Measurements from ENCODE around the gene DDX49.

GRCh38 chr19:18903156-18904037, 16.1 kb upstream of the DDX49 start:
- TF ChIP-seq, protein P1, sequence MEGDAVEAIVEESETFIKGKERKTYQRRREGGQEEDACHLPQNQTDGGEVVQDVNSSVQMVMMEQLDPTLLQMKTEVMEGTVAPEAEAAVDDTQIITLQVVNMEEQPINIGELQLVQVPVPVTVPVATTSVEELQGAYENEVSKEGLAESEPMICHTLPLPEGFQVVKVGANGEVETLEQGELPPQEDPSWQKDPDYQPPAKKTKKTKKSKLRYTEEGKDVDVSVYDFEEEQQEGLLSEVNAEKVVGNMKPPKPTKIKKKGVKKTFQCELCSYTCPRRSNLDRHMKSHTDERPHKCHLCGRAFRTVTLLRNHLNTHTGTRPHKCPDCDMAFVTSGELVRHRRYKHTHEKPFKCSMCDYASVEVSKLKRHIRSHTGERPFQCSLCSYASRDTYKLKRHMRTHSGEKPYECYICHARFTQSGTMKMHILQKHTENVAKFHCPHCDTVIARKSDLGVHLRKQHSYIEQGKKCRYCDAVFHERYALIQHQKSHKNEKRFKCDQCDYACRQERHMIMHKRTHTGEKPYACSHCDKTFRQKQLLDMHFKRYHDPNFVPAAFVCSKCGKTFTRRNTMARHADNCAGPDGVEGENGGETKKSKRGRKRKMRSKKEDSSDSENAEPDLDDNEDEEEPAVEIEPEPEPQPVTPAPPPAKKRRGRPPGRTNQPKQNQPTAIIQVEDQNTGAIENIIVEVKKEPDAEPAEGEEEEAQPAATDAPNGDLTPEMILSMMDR (conservative IDR thresholded peaks at IDR 0.05) = no peak
- no peak for TF ChIP-seq ZFX (IDR thresholded peaks at IDR 0.05)

Measured in C4-2B (cell line).